ENCODE measurements around the gene HOXB6. TPM values are rescaled to one million over a fixed set of nuclear protein-coding genes. Genes with fewer than 3 reads are reported as not detected.
A peak's percentile ranks its signal among the peaks of the same experiment; 100 is the strongest.

HOXB6 gene
- total RNA-seq, 4 donors from 2014 or later = 34.3 to 98.4 (median 66.7) TPM

DNA sequence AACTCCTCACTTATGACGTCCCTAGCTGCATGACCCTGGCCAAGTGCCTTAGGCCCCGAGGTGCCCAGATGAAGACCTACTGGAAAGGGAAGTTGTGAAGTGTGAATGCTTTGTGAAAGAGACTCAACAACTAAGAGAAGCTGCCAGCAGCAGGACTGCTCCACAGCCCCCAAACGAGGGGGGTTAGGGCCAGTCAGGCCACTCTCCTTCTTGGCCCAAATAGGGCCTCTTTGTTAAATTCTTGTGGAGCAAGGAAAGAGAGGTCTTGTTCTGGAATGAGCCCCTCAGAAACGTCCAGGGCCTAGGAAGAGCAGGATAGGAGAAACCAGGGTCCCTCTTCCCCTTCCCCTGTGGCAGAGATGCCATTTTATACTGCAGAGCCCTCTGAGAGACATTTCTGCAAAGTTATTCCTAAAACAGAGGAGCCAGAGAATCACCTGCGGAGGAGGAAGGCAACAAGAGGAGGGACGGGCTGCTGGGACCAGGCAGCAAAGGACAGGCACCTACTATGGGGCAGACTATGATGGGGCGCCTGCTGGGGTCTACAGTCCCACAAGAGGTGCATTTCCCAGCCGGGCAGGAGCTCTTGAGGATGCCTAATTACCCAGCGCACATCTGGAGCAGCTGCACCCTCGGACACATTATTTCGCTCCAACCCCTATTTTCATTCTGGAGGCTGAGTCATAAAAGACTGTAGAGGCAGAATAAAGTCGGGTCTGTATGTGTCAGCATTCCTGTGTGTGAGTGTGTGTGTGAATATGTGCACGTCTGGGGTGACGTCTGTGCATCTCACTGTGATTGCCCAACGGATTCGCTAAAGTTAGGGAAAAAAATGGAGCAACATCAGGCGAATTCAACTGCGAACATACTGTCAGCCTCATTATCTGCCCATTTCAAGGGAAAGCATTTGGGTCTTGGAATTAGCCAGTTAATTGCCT is 32.8 kb upstream of the HOXB6 start:
- Histone ChIP-seq H3K27ac (peak overlapping the region in 1 of 4 donors; percentile 41), H3K27me3 (peaks cover 0 to 14% of the 10 kb centered on the region in 2 donors), H3K4me3 (peak overlapping the region in 1 of 4 donors; percentile 14), H3K36me3 (no peaks in the 10 kb centered on the region), H3K4me1 (peaks cover 0 to 58% (median 2%) of the 10 kb centered on the region in 4 donors), H3K9me3 (no peaks in the 10 kb centered on the region)
- TF ChIP-seq POLR2A (IDR thresholded peaks at IDR 0.05) = no peak
- TF ChIP-seq, protein P1, sequence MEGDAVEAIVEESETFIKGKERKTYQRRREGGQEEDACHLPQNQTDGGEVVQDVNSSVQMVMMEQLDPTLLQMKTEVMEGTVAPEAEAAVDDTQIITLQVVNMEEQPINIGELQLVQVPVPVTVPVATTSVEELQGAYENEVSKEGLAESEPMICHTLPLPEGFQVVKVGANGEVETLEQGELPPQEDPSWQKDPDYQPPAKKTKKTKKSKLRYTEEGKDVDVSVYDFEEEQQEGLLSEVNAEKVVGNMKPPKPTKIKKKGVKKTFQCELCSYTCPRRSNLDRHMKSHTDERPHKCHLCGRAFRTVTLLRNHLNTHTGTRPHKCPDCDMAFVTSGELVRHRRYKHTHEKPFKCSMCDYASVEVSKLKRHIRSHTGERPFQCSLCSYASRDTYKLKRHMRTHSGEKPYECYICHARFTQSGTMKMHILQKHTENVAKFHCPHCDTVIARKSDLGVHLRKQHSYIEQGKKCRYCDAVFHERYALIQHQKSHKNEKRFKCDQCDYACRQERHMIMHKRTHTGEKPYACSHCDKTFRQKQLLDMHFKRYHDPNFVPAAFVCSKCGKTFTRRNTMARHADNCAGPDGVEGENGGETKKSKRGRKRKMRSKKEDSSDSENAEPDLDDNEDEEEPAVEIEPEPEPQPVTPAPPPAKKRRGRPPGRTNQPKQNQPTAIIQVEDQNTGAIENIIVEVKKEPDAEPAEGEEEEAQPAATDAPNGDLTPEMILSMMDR (IDR thresholded peaks at IDR 0.05) = no peak
- peak in 1 of 3 donors; percentile 49 for DNase-seq

DNA sequence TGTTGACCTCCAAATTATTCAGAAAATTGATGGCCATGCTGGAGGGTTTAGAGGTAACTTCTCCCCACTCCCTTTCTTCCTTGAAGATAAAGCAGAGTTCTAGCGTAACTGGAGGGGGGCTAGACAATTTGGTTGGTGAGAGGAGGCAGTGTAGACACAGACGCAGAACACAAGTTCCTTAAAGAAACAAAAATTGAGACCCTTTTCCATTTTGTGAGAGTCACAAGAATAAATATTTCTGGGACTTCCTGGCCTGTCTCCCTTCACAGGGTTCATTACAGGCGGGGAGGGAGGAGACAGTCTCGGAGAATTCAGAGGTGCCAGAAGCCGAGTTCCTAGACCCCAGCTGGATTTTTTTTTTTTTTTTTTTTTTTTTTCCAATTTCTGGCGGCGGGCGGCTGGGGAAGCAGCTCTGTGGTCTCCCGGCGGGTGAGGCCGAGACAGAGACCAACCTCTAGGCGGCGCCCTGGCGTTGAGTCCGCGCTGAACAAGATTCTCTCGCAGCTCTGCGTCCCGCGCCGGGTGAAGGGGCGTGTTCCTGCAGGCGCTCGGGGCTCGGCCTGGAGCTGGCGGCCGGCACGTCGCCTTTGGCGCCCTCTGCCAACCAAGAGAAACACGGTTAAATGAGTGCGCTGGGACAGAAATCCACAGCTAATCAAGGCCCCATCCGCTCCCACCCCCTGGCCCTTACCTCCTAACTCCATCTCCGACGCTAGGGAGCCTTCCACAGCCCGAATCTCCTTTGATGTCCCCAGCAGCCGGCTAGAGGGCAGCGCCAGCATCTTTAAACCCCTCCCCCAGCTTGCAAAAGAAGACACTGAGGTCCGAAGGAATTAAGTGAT is 31.6 kb upstream of the HOXB6 start:
- peak; percentile 43 to 94 (median 89) for DNase-seq
- H3K4me3 ChIP-seq = peak overlapping the region in 1 of 4 donors; percentile 26
- H3K36me3 ChIP-seq = no peaks in the 10 kb centered on the region
- no peaks in the 10 kb centered on the region for H3K9me3 ChIP-seq
- H3K27ac ChIP-seq = peak overlapping the region in 2 of 4 donors; percentile 8 to 41
- H3K27me3 ChIP-seq = peaks cover 0 to 6% of the 10 kb centered on the region in 2 donors
- peaks cover 0 to 63% (median 3%) of the 10 kb centered on the region in 4 donors for H3K4me1 ChIP-seq
- no peak for TF ChIP-seq POLR2A (IDR thresholded peaks at IDR 0.05)
- TF ChIP-seq, protein P1 (IDR thresholded peaks at IDR 0.05) = peak in 4 of 6 experiments; percentile 53 to 69 (median 66)

DNA sequence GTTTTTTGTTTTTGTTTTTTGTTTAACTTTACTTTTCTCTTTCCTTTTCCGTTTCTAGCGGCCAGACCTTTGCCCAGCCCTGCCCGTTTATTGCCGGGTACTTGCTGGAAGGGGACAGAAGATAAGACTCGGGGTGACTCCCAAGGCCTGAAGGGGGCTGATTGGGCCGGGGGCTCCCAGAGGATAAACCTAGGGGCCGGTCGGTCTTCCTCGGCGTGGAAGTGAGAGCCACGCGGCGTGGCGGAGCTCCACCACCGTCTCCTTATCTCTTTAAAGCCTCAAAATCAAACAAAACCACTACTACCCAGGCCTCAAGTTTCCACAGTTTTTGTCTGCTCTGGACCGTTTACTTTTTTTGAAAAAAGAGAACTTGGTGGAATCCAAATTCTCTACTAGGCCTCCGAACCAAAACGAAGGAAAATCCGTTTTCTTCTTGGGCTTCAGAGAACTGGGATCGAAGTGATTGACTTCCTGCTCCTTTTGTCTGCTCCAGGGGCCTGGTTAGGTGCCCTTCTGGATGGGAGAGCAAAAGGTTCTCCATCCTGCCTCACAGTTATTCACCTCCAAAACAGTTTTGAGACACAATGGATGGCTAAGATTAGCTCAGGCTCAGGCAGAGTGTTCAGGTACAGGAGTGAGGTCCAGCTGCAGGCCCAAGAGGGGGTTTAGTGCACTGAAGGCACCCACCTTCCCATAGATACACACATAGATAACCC is 29.9 kb upstream of the HOXB6 start:
- Histone ChIP-seq H3K27me3 (peaks cover 0 to 8% of the 10 kb centered on the region in 2 donors), H3K4me1 (peaks cover 0 to 64% (median 3%) of the 10 kb centered on the region in 4 donors)

DNA sequence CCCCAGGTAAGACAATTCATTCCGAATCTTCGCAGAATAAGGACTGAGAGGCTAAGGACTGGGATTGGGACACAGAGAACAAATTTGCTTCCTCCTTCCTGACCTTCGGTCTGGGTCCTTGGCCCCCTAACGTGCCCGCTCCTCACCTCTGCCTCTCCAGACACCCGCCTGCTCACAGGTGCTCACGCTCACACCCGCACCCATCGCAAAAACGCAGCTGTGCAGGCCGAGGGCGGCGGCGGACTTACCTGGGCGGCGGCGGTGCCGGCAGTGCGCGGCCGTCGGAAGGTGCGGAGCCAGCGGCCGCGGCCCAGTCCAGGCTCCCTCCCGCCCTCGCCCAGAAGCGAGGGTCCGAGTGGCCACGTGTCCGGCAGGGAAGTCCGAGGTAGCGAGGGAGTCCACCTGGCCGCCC is 28.5 kb upstream of the HOXB6 start:
- DNase-seq = peak in 2 of 3 donors; percentile 47 to 68
- Histone ChIP-seq H3K9me3 (no peaks in the 10 kb centered on the region), H3K27ac (peak overlapping the region in 3 of 4 donors; percentile 66 to 79 (median 70)), H3K4me1 (peaks cover 0 to 64% (median 3%) of the 10 kb centered on the region in 4 donors), H3K4me3 (peak overlapping the region in 3 of 4 donors; percentile 12 to 52 (median 40)), H3K36me3 (no peaks in the 10 kb centered on the region), H3K27me3 (peaks cover 0 to 15% of the 10 kb centered on the region in 2 donors)
- TF ChIP-seq, protein P1 (IDR thresholded peaks at IDR 0.05) = no peak
- no peak for TF ChIP-seq POLR2A (IDR thresholded peaks at IDR 0.05)

More for the DNA sequence above, 29.9 kb upstream of the HOXB6 start:
- H3K9me3 ChIP-seq = no peaks in the 10 kb centered on the region
- peak overlapping the region in 1 of 4 donors; percentile 52 for H3K4me3 ChIP-seq
- TF ChIP-seq POLR2A (IDR thresholded peaks at IDR 0.05) = no peak
- TF ChIP-seq, protein P1 (IDR thresholded peaks at IDR 0.05) = no peak
- peak overlapping the region in 3 of 4 donors; percentile 66 to 79 (median 70) for H3K27ac ChIP-seq
- DNase-seq = peak in 2 of 3 donors; percentile 77 to 82
- H3K36me3 ChIP-seq = no peaks in the 10 kb centered on the region
